CD14-positive monocyte (primary cell): ENCODE measurements around the gene ADK. TPM values are rescaled to one million over a fixed set of nuclear protein-coding genes. Genes with fewer than 3 reads are reported as not detected.
A peak's percentile ranks its signal among the peaks of the same experiment; 100 is the strongest.
"Not testable (repeated sequence)": the region's sequence is repeated elsewhere in the genome, so short reads cannot be mapped to it uniquely, and the experiment has no call there.

Experiments
- DNase-seq, 3 donors: peaks; one replicate each; pipeline ENCODE4 v3.0.0-alpha.2; 2011 to 2022
- H2AFZ ChIP-seq: 2 replicates; pipeline ENCODE4 v1.6.0; 2012; ENCODE audit warnings: mild to moderate bottlenecking, low read depth, low read length, inconsistent platforms; ENCODE audit not compliant: insufficient read depth, poor library complexity, severe bottlenecking
- H3K27ac ChIP-seq, 2 donors: 1 replicate in 1 of 2; 2 replicates in 1 of 2; pipeline ENCODE4 v1.5.1; 2012 to 2013; ENCODE audit warnings: low read length in 2 of 2, control low read depth in 1 of 2, inconsistent platforms in 1 of 2, low read depth in 1 of 2, mild to moderate bottlenecking in 1 of 2
- H3K27me3 ChIP-seq, 2 donors: one replicate each; pipeline versions ENCODE4 v1.6.0 to v1.6.1; 2011 to 2013; ENCODE audit warnings: low read length in 2 of 2; ENCODE audit not compliant: control insufficient read depth in 2 of 2, insufficient read depth in 2 of 2
- H3K36me3 ChIP-seq, 2 donors: replicated peaks in 1 of 2; 1 replicate in 1 of 2; 2 replicates in 1 of 2; pipeline versions ENCODE4 v1.5.1 to v1.6.1; 2012 to 2013; ENCODE audit warnings: low read length in 2 of 2, control low read depth in 1 of 2, inconsistent platforms in 1 of 2, mild to moderate bottlenecking in 1 of 2; ENCODE audit not compliant: insufficient read depth in 2 of 2, control insufficient read depth in 1 of 2
- H3K4me1 ChIP-seq, 2 donors: 1 replicate in 1 of 2; 2 replicates in 1 of 2; pipeline versions ENCODE4 v1.5.1 to v1.6.1; 2012 to 2013; ENCODE audit warnings: low read length in 2 of 2, control low read depth in 1 of 2, inconsistent platforms in 1 of 2, mild to moderate bottlenecking in 1 of 2, moderate library complexity in 1 of 2; ENCODE audit not compliant: insufficient read depth in 2 of 2, control insufficient read depth in 1 of 2
- H3K4me2 ChIP-seq: replicated peaks from 2 replicates; pipeline ENCODE3; 2012; ENCODE audit warnings: low read length, moderate library complexity, mild to moderate bottlenecking; ENCODE audit not compliant: poor library complexity, severe bottlenecking; ENCODE audit errors: extremely low read depth
- H3K4me3 ChIP-seq, 3 experiments: fragments of 200-600 bp in 1 of 3; sonication (generic) in 1 of 3; replicated peaks in 1 of 3; 1 replicate in 2 of 3; 2 replicates in 1 of 3; pipeline ENCODE4 v1.5.1; 2011 to 2013; ENCODE audit warnings: low read length in 3 of 3, mild to moderate bottlenecking in 3 of 3, control low read depth in 2 of 3, low read depth in 2 of 3, inconsistent platforms in 1 of 3, moderate library complexity in 1 of 3
- H3K79me2 ChIP-seq: 2 replicates; pipeline ENCODE4 v1.6.0; 2012; ENCODE audit warnings: mild to moderate bottlenecking, control low read depth, inconsistent platforms, low read length, moderate library complexity; ENCODE audit not compliant: insufficient read depth
- H3K9ac ChIP-seq: 2 replicates; pipeline ENCODE4 v1.6.0; 2017; ENCODE audit warnings: low read length, mild to moderate bottlenecking; ENCODE audit not compliant: insufficient read depth, poor library complexity, severe bottlenecking
- H3K9me3 ChIP-seq, 2 donors: replicated peaks in 1 of 2; 1 replicate in 1 of 2; 2 replicates in 1 of 2; pipeline versions ENCODE4 v1.5.1 to v1.6.1; 2012 to 2013; ENCODE audit warnings: low read length in 2 of 2, control low read depth in 1 of 2; ENCODE audit not compliant: control insufficient read depth in 1 of 2, insufficient read depth in 1 of 2
- H4K20me1 ChIP-seq: 2 replicates; pipeline ENCODE4 v1.6.0; 2012; ENCODE audit warnings: mild to moderate bottlenecking, low read length, control low read depth, moderate library complexity; ENCODE audit not compliant: insufficient read depth
- H3K27ac Mint-ChIP-seq, 7 donors: one replicate each; pipeline ENCODE4 v1.8.0; 2020; ENCODE audit warnings: mild to moderate bottlenecking in 7 of 7, mixed read lengths in 7 of 7, moderate library complexity in 6 of 7, inconsistent platforms in 2 of 7
- H3K27me3 Mint-ChIP-seq, 3 donors: one replicate each; pipeline ENCODE4 v1.8.0; 2021 to 2022; ENCODE audit warnings: low read depth in 3 of 3, mild to moderate bottlenecking in 3 of 3, mixed read lengths in 3 of 3, moderate library complexity in 3 of 3, inconsistent platforms in 1 of 3
- H3K36me3 Mint-ChIP-seq, 2 donors: one replicate each; pipeline ENCODE4 v1.8.0; 2020; ENCODE audit warnings: mixed read lengths in 2 of 2, inconsistent platforms in 1 of 2, mild to moderate bottlenecking in 1 of 2
- H3K4me1 Mint-ChIP-seq: one replicate; pipeline ENCODE4 v1.8.0; 2020; ENCODE audit warnings: mild to moderate bottlenecking, mixed read lengths
- H3K4me3 Mint-ChIP-seq, 2 donors: one replicate each; pipeline ENCODE4 v1.8.0; 2020; ENCODE audit warnings: mild to moderate bottlenecking in 2 of 2, mixed read lengths in 2 of 2, moderate library complexity in 1 of 2
- H3K9me3 Mint-ChIP-seq, 7 donors: one replicate each; pipeline ENCODE4 v1.8.0; 2020 to 2022; ENCODE audit warnings: mixed read lengths in 7 of 7, mild to moderate bottlenecking in 6 of 7, moderate library complexity in 6 of 7, inconsistent platforms in 2 of 7
- CTCF ChIP-seq: fragments of 200-600 bp; IDR thresholded peaks from one replicate; pipeline ENCODE4 v1.8.0; 2022; ENCODE audit warnings: antibody characterized with exemption, mild to moderate bottlenecking
- WGBS: methylation state at CpG from one replicate; pipeline ENCODE4 v1.1.5; 2013; ENCODE audit warnings: missing lambda C conversion rate; ENCODE audit not compliant: insufficient coverage; 5-methylcytosine and 5-hydroxymethylcytosine counted together
- intact Hi-C, 2 donors: fragments of 100-400 bp; cut with micrococcal nuclease; formaldehyde crosslinking; loops; one replicate each; pipeline versions ENCODE4 v1.15.0 to v1.15.1; 2023
- polyA plus RNA-seq, 3 donors: library from polyadenylated mRNA; depleted of rRNA in 1 of 3; unstranded in 2 of 3; stranded (reverse) in 1 of 3; fragments of 300-500 nt in 2 of 3; fragments of >200 nt in 1 of 3; fragmentation: Illumina TruSeq in 2 of 3; gene quantifications; 1 replicate in 2 of 3; 2 replicates in 1 of 3; pipeline ENCODE4 v1.2.3, GENCODE V29; 2012 to 2021

ADK gene
- polyA plus RNA-seq, 3 donors: 6.4 to 38.2 (median 35.7) TPM

- H3K36me3 ChIP-seq: no peaks in the 10 kb centered on the region
- Mint-ChIP-seq H3K27ac (no peak overlapping the region), H3K27me3 (peaks cover 0 to 2% (median 1%) of the 10 kb centered on the region in 3 donors), H3K4me1 (no peaks in the 10 kb centered on the region), H3K36me3 (peaks cover 9 to 10% of the 10 kb centered on the region in 2 donors), H3K9me3 (peaks cover 0 to 10% (median 4%) of the 10 kb centered on the region in 7 donors), H3K4me3 (no peak overlapping the region)
- peaks cover 0 to 3% of the 10 kb centered on the region in 2 donors for H3K9me3 ChIP-seq
- H3K27me3 ChIP-seq: no peaks in the 10 kb centered on the region
- H2AFZ ChIP-seq: no peak overlapping the region
- H3K9ac ChIP-seq: no peak overlapping the region
- H3K27ac ChIP-seq: no peak overlapping the region
- no peak for TF ChIP-seq CTCF
- no peak overlapping the region for H3K4me3 ChIP-seq
- 71% methylated on average over 1 of the region's 1 CpG for WGBS
- DNase-seq: no peak
- no peaks in the 10 kb centered on the region for H4K20me1 ChIP-seq
- H3K4me2 ChIP-seq: no peak overlapping the region
- intact Hi-C loops: no loop called here
- H3K4me1 ChIP-seq: no peaks in the 10 kb centered on the region
- H3K79me2 ChIP-seq: no peaks in the 10 kb centered on the region
These were observed 309.8 kb downstream of the ADK start for GRCh38 chr10:74460812-74461211.

GRCh38 chr10:74474022-74474713 is 323.1 kb downstream of the ADK start:
- H3K9ac ChIP-seq: no peak overlapping the region
- H3K4me3 ChIP-seq: no peak overlapping the region
- TF ChIP-seq CTCF: no peak
- H3K36me3 ChIP-seq: no peaks in the 10 kb centered on the region
- intact Hi-C loops: no loop called here
- no peaks in the 10 kb centered on the region for H3K79me2 ChIP-seq
- H2AFZ ChIP-seq: no peak overlapping the region
- DNase-seq: no peak
- H3K9me3 ChIP-seq: no peaks in the 10 kb centered on the region
- H3K4me1 ChIP-seq: no peaks in the 10 kb centered on the region
- Mint-ChIP-seq H3K4me3 (no peak overlapping the region), H3K27me3 (peaks cover 0 to 4% (median 3%) of the 10 kb centered on the region in 3 donors), H3K9me3 (peaks cover 0 to 8% (median 3%) of the 10 kb centered on the region in 7 donors), H3K27ac (no peak overlapping the region), H3K36me3 (peaks cover 16 to 22% of the 10 kb centered on the region in 2 donors), H3K4me1 (peaks cover 3% of the 10 kb centered on the region)
- WGBS: 95% methylated on average over 4 of the region's 7 CpGs
- no peak overlapping the region for H3K27ac ChIP-seq
- no peaks in the 10 kb centered on the region for H4K20me1 ChIP-seq
- H3K4me2 ChIP-seq: no peak overlapping the region
- H3K27me3 ChIP-seq: no peaks in the 10 kb centered on the region

GRCh38 chr10:74476162-74476706 is 325.2 kb downstream of the ADK start:
- H2AFZ ChIP-seq, H3K4me2 ChIP-seq, H3K27me3 Mint-ChIP-seq, H3K36me3 ChIP-seq, DNase-seq, H4K20me1 ChIP-seq, H3K9me3 Mint-ChIP-seq, H3K4me3 Mint-ChIP-seq, H3K4me3 ChIP-seq, H3K27ac ChIP-seq, H3K27me3 ChIP-seq, intact Hi-C loops, H3K4me1 ChIP-seq, H3K9me3 ChIP-seq, H3K9ac ChIP-seq, H3K4me1 Mint-ChIP-seq, H3K79me2 ChIP-seq: not testable (repeated sequence)
- peaks cover 10 to 22% of the 10 kb centered on the region in 2 donors for H3K36me3 Mint-ChIP-seq
- 87% methylated on average over 5 of the region's 10 CpGs for WGBS
- H3K27ac Mint-ChIP-seq: peak overlapping the region in 2 of 7 donors; percentile 5 to 41
